ENCODE results near the gene NOX1. TPM values are rescaled to one million over a fixed set of nuclear protein-coding genes. Genes with fewer than 3 reads are reported as not detected.

Gene NOX1
- not detected for total RNA-seq
- long read RNA-seq, result 0 reads

DNA sequence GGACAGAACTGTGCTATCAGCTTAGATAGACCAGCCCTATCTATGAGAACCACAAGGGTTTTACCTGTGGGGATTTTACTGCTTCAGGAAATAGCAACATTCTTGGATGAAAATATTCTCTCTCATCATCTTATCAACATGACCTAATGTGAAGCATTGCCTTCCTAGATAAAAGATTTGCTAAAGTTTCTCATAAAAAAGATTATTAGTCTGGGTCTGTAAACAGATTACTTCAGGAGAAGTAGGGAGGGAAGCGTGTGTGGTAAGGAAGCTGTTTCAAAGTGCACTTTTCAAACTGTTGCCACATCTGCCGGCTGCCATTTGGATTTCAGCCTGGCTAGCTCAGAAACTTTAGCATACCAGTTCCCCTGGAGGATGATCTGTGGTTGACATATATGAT is at the start of gene NOX1:
Gene NOX1, minus strand, starts transcription at position 35 of the 400 bp plus-strand sequence. CDS start 220 bp downstream, outside the sequence.
- intact Hi-C loops (cut with DNase I), result no loop called here
- ATAC-seq, result no peak
- no peak for DNase-seq (ENCODE audit: missing footprints)

DNA sequence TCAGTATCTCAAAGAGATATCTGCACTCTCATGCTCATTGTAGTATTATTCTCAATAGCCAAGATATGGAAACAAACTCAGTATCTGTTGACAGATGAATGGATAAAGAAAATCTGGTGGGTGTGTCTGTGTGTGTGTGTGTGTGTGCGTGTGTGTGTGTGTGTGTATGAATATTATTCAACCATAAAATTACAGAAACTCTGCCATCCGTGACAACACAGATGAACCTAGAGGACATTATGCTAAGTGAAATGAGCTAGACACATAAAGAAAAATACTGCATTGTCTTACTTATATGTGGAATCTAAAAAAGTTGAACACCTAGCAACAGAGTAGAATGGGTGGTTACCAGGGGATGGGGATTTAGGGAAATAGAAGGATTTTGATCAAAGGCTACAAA is 41.4 kb upstream of the NOX1 start:
- ATAC-seq (no peak), DNase-seq (ENCODE audit: missing footprints) (no peak)
- intact Hi-C loops (cut with DNase I), result no loop called here

- intact Hi-C loops (cut with DNase I), result no loop called here
- ATAC-seq, result no peak
- DNase-seq (ENCODE audit: missing footprints), result no peak
Observed at GRCh38 chrX:100913111-100913510, 39.0 kb upstream of the NOX1 start.

DNA sequence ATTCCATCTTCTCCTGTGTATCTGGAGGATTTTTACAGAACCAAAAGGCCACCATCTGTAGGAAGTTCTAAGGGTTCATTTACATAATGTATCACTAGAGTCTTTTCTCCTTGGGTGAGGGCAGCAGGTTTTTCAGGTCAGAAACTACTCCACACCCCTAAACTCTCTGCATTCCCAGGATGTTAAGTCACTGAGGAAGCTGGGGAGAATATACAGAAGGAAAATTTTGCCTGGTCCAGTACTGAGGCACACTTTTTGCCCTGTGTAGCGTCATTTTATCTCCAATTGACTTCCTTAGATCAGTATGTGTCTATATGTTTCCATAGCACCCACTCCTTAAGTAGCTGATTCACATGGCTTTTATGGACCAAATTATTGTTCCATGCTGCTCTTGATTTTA is 37.6 kb upstream of the NOX1 start:
- intact Hi-C loops (cut with DNase I), result no loop called here
- DNase-seq (ENCODE audit: missing footprints) (no peak), ATAC-seq (no peak)

- ATAC-seq (no peak), DNase-seq (ENCODE audit: missing footprints) (no peak)
- intact Hi-C loops (cut with DNase I), result no loop called here
Observed at GRCh38 chrX:100905620-100906019, 31.5 kb upstream of the NOX1 start.

DNA sequence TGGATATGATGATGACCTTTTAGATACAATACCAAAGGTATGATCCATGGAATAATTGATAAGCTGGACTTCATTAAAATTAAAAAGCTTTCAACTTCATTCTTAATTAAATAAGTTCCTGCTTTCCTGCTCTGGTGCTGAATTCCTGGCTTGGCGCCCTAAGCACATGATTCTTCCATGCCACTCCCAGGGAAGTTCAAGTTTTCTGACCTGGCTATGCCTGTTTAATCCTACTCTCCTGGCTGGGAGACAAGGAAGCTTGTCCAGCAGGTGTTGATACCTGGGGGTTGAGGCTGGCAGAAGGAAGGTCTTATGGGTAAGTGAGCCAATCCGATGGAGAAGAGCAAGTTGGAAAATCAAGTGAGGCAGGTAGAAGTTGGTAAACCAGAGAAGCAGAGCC is 30.3 kb upstream of the NOX1 start:
- DNase-seq (ENCODE audit: missing footprints) (no peak), ATAC-seq (no peak)
- intact Hi-C loops (cut with DNase I), result no loop called here

GRCh38 chrX:100895365-100896075 is 21.4 kb upstream of the NOX1 start:
- ATAC-seq (no peak), DNase-seq (ENCODE audit: missing footprints) (no peak)
- intact Hi-C loops (cut with DNase I), result loop anchor here (2.0 kb wide), 1 partner anchor 311 kb away; no protein-coding TSS in a partner anchor

- no peak for ATAC-seq
- no peak for DNase-seq (ENCODE audit: missing footprints)
- intact Hi-C loops (cut with DNase I), result no loop called here
Observed at GRCh38 chrX:100883654-100884053, 9.5 kb upstream of the NOX1 start.

DNA sequence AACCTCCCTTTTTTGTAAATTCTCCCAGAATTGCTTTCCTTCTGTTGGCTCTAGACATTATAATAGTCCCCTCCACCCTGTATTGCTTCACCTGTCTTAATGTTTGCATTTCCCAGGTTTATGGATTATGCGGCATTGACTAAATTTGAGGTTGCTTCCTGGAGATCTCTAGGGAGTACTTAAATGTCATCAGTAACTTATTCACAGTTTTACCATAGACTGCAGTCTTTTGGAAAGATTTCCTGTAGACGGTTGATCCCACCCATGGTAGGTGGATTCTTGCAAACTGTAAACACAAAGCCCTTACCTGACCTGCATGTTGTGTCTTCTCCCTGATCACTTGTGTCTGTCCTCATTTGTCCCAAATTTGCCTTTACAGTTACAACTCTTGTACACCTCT is 6.2 kb upstream of the NOX1 start:
- intact Hi-C loops (cut with DNase I), result no loop called here
- ATAC-seq (no peak), DNase-seq (ENCODE audit: missing footprints) (no peak)

DNA sequence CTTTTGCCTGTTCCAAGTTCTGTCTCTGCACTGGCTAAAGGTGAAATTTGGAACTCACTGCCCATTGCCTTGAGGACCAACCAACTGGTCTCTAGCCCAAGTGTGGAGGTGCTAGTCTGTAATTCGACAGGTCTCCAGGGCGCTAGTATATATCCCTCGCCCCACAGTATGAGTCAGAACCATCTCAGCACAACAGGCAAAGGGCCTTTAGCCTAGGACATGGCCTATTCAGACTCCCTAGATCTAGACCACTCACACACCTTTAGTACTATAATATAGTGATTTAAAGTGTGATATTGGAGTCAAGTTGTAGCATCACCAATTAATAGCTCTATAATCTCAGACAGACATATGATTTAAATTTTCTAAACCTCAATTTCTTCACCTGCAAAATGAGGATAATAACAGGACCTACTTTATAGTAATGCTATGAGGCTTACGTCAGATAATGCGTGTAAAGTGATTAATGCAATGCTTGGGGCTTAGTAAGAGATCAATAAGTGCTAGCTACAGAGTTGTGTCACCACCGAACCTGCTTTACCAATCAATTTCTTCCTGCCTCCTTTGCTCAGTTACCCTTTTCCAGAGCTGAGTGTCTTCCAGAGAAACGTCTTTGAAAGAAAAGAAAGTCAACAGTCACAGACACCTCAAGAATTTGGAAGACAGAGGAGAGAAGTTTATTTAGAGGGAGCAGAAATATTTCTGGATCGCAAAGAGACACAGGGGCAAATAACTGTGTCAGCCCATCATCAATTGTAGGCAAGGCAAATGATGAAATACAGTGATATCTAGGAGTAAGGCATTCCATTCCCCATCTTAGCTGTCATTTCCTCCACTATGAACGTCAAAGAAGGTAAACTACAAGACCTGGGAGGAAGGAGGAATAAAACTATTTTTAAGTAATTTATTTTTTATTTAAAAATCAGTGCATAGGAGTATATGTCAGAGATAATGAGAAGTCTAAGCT is 2.3 kb downstream of the NOX1 start:
- intact Hi-C loops (cut with DNase I), result no loop called here
- ATAC-seq, result no peak
- DNase-seq (ENCODE audit: missing footprints), result no peak

GRCh38 chrX:100870527-100870926 is 3.6 kb downstream of the NOX1 start:
- intact Hi-C loops (cut with DNase I), result no loop called here
- DNase-seq (ENCODE audit: missing footprints) (no peak), ATAC-seq (no peak)

GRCh38 chrX:100868273-100868672 is 5.9 kb downstream of the NOX1 start:
- DNase-seq (ENCODE audit: missing footprints), result no peak
- no peak for ATAC-seq

GRCh38 chrX:100864657-100865391 is 9.3 kb downstream of the NOX1 start:
- ATAC-seq (no peak), DNase-seq (ENCODE audit: missing footprints) (no peak)
- intact Hi-C loops (cut with DNase I), result no loop called here

More at GRCh38 chrX:100868273-100868672, 5.9 kb downstream of the NOX1 start:
- intact Hi-C loops (cut with DNase I), result no loop called here

DNA sequence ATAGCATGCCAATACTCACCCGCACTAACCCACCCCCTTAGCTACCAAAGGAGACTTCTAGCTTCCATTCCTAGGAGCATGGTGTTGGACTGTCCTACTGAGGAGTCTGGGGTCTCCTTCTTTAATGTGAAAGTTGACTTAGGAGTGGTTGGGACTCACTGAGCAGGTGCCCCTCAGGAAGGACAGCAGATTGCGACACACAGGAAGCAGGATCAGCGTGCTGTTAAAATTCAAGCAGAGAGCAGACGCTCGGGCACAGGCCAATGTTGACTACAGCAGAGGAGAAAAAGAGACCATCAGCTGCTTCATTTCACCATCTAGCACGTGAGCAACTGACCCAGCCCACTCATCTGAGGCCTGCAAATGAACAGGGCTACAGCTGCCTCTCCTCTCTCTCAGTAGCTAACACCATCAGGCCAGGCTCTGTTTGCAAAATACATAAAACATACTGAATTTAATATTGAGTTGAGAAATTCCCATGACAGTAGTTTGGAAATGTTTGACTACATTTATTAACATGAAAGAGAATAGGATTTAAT is 10.8 kb downstream of the NOX1 start:
- ATAC-seq, result no peak
- intact Hi-C loops (cut with DNase I), result no loop called here
- DNase-seq (ENCODE audit: missing footprints), result no peak

DNA sequence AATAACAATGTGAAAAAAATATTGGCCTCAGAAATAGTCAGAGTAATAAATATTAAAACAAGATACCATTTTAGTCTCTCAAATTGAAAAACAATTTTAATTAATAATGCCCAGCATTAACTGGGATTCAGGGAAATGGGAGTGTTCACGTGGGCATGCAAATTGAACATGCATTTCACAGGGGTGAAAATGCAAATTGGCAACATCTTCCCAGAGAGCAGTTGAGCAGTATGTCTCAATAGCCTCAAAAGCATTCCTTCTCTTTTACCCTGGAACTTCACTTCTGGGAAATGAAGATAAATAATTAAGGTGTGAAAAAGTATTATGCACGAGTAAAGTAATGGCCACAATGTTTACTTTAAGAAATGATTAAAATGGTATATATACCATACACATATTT is 21.3 kb downstream of the NOX1 start:
- intact Hi-C loops (cut with DNase I), result no loop called here
- no peak for ATAC-seq
- DNase-seq (ENCODE audit: missing footprints), result no peak

DNA sequence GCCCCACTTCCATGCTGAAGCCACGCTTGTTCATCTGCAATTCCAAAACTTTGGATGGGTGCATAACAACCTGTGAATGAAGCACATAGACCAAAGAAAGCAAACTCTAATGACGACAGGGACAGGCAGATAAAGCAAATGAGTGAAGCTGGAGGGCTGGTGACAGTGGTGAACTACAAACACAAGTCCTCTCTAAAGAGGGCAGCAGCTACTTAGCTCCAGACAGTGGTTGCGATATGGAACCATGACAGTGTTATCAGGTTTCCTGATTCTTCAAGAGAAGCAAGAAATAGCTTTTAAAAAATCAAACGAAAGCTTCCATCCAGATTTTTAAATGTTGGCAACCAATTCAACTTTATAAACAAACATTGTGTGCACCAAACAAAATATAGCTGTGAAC is 23.8 kb downstream of the NOX1 start:
- intact Hi-C loops (cut with DNase I), result no loop called here
- DNase-seq (ENCODE audit: missing footprints) (no peak), ATAC-seq (no peak)

GRCh38 chrX:100831219-100831946 is 42.8 kb downstream of the NOX1 start:
- intact Hi-C loops (cut with DNase I), result no loop called here

GRCh38 chrX:100830547-100830946 is 43.6 kb downstream of the NOX1 start:
- ATAC-seq, result no peak
- DNase-seq (ENCODE audit: missing footprints), result no peak
- intact Hi-C loops (cut with DNase I), result no loop called here

More at GRCh38 chrX:100831219-100831946, 42.8 kb downstream of the NOX1 start:
- DNase-seq (ENCODE audit: missing footprints) (no peak), ATAC-seq (no peak)
